ENCODE results near the gene RBBP8NL.
A peak's percentile ranks its signal among the peaks of the same experiment; 100 is the strongest.

- TF ChIP-seq EZH2 (IDR thresholded peaks at IDR 0.05; ENCODE audit: borderline replicate concordance, low read depth, low read length, severe bottlenecking) (no peak), CTCF (IDR thresholded peaks at IDR 0.05; ENCODE audit: borderline replicate concordance, extremely low read depth, low read length, poor library complexity, severe bottlenecking) (peak; percentile 11)
These were observed 64.1 kb downstream of the RBBP8NL start for GRCh38 chr20:62362991-62363919.

Measured in DND-41 (cell line).